GM19467 (cell line): ENCODE data around the gene MAP1LC3A.

Experiments
- ATAC-seq: cut with Tn5 transposase; IDR thresholded peaks from one replicate; pipeline ENCODE4 v1.9.1; 2021; ENCODE audit warnings: mild to moderate bottlenecking, moderate library complexity; ENCODE audit not compliant: unreplicated experiment

Gene MAP1LC3A

DNA sequence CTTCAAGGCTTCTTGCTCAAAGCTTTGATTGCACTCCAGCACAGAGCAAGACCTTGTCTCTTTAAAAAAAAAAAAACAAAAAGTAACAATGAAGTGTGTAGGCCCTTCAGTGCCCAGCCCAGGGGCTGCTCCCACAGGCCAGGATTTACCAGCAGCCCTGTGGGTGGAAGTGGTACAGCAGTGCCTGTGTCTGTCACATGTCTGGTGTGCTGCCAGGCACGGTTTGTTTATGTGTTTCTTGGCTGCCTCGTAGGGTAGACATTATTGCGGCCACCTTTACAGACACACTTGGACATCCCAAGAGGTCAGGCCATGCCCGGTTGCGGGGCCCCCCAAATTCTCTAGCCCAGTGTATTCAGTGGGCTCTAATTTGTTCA lies 29.6 kb upstream of the MAP1LC3A start:
- ATAC-seq, result no peak

DNA sequence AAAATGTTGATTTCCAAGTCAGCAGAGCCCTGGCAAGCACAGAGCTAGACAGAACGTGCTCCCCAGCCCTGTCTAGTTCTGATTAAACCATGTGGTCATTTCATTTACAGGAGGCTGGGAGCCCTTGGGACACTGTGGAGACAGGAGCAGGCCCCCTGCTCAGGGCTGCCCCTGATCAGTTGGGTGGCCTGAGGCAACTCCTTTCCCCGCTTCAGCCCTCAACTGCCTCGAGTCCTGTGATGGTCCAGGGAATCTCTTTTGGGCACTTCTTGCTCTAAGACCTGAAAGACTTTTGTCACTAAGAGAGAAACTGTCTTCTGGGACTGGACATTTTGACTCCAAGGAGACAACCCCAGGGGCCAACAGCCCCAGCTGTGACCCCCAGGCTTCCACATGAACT lies 28.8 kb upstream of the MAP1LC3A start:
- ATAC-seq, result no peak

GRCh38 chr20:34530342-34530741 lies 28.2 kb upstream of the MAP1LC3A start:
- no peak for ATAC-seq

GRCh38 chr20:34531608-34532265 lies 26.8 kb upstream of the MAP1LC3A start:
- no peak for ATAC-seq

DNA sequence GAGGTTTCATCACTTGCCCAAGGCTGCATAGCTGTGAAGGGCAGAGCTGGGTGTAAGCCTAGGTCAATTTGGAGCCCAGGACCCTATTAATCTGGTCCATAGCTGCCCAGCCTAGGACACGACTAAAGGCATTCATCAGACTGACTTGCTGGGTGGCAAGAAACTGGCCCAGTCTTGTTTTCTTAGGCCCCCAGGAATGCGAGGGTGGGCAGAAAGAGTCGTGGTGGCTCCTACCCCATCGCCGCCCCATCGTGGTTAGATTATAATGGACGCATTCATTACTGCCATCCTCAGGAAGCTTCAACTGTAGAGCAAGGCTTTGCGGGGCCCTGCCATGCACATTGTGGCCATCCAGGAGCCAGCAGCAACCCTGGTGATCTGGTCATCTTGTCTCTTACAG lies 26.2 kb upstream of the MAP1LC3A start:
- ATAC-seq, result no peak

DNA sequence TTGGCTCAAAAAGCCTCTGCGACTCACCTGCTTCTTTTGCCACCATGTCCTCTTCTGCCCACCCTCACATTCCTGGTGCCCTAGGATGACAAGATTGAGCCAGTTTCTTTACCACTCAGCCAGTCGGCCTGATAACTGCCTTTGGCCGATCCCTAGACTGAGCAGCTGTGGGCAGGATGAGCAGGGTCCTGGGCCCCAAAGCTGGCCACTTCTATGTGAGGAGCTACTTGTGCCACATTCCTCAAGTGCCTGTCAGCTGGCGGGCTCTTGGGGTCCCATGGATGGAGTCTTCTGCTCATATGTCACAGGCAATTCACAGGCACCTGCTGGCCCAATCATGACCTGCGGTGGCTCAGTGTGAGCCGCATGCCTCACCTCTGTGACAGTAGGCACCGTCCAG lies 25.8 kb upstream of the MAP1LC3A start:
- ATAC-seq, result no peak

- ATAC-seq, result no peak
Measured at GRCh38 chr20:34534391-34535165, 23.9 kb upstream of the MAP1LC3A start.

DNA sequence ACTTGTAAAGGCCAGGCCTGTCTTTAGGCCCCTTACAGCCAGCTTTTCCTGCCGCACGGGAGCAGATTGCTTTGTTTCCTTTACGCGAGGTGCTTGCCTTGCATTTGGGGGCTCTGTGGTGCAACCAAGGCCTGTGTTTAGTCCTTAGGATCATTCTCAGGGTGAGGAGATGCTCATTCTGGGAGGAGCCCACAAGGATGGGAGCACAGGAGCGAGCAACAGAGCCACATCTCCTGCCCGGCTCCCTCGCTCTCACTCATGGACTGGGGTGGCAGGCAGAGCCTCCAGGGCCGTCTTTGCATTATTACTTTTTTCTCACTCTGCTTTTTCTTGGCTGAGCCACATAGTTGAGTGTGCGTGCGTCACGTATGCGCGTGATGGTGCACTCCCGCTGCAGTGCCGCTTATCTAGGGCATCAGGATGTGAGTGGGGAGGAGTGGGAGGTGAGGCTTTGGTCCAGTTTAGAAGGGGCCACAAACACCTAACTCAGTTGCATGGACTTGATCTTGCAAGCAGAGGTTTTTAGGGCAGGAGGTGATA lies 23.1 kb upstream of the MAP1LC3A start:
- ATAC-seq, result no peak

DNA sequence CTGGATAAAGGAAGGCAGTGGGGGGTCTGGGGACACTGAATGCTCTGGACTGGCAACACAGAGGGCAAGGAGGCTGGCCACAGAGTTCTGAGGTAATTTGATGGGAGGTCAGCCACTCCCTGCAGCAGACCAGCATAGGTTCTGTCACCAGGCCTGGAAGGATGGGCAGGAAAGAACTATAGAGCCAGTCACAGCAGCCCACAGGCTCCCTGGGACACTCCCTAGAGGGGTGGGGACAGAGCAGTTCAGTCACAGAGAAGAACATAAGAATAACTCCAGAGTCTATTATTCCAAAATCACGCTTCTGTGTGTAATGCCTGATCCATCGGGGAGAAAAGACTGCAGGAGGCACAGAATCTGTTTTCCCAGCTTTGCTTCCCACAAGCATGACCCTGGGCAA lies 22.7 kb upstream of the MAP1LC3A start:
- no peak for ATAC-seq

GRCh38 chr20:34536798-34537394 lies 21.6 kb upstream of the MAP1LC3A start:
- no peak for ATAC-seq

- ATAC-seq, result no peak
Measured at GRCh38 chr20:34537651-34538050, 20.9 kb upstream of the MAP1LC3A start.

- no peak for ATAC-seq
Measured at GRCh38 chr20:34538671-34539123, 19.8 kb upstream of the MAP1LC3A start.

DNA sequence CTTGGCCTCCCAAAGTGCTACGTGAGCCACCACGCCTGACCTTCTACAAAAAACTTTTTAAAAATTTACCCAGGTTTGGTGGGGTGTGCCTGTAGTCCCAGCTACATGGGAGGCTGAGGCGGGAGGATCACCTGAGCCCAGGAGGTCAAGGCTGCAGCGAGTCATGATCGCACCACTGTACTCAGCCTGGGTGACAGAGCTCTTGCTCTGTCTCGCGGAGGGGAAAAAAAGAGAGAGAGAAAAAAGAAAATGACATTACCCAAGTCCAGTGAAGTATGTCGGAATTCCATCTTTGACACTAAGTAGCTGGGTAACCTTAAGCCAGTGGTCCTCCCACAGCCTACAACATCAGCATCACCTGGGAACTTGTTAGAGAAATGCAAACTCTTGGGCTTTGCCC lies 18.8 kb upstream of the MAP1LC3A start:
- no peak for ATAC-seq

- no peak for ATAC-seq
Measured at GRCh38 chr20:34540596-34541263, 17.8 kb upstream of the MAP1LC3A start.

DNA sequence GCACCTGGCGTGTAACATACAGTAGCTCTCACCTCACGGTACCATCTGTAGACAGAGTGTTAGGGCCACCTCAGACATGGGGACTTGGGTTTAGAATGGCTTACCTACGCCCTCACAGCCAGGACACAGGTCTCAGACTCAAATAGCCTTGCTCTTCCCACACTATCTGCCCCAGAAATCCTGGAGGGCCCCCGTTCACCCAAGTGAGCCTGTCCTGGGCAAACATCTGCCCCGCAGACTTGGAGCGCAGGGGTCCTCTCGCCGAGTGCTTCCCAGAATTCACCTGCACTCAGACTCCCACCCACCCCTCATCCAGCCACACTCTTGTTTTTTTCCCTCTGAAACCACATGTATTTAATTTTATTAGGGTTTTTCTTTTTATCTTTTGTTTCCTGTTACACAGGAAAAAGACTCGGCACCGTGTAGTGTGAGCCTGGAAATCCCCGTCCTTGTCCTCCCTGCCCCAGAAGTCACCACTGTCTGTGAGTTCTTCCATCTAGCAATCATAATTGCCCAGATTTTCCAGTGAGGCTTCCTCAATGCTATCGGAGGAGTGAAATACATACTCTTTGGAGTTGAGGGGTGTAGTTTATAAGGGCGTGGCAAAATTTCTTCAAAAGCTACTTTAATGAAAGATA lies 17.1 kb upstream of the MAP1LC3A start:
- no peak for ATAC-seq

GRCh38 chr20:34541917-34542316 lies 16.6 kb upstream of the MAP1LC3A start:
- no peak for ATAC-seq

DNA sequence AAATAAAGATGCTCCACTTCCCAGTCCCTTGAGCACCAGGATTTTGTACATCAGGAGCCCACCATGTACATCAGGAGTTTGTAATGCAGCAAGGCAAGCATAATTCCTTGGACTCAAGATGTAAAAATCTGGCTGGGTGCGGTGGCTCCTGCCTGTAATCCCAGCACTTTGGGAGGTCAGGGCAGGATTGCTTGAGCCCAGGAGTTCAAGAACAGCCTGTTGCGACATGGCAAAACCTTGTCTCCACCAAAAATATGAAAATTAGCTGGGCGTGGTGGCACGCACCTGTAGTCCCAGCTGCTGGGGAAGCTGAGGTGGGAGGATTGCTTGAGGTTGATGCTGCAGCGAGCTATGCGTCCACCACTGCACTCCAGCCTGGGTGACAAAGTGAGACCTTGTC lies 16.1 kb upstream of the MAP1LC3A start:
- no peak for ATAC-seq

DNA sequence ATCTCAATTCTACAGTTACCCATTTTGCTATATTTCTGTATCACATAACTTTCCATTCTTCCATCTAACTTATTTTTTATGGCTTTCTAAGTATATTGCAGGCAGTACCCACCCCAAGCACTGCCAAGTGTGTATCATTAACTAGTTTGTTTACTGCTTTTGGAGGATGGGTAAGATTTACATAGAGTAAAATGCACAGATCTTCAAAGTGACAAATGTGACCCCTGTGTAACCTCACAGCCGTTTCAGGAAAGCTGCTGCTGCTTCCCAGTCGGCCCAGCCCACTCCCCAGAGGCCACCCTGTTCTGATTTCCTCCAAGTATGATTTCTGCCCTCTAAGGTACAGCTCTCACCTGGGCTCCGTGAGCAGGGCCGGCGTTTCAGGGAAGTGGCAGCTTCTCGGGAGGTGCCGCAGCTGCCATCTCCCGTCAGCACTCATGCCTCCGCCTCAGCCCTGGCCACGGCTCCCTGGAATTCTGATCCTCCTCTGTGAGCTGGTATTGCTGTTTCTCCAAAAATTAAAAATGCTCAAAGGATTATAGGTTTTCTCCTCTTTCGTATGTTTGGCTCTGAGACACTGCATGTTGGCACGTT lies 15.0 kb upstream of the MAP1LC3A start:
- ATAC-seq, result no peak

- ATAC-seq, result no peak
Measured at GRCh38 chr20:34544109-34544796, 14.3 kb upstream of the MAP1LC3A start.

DNA sequence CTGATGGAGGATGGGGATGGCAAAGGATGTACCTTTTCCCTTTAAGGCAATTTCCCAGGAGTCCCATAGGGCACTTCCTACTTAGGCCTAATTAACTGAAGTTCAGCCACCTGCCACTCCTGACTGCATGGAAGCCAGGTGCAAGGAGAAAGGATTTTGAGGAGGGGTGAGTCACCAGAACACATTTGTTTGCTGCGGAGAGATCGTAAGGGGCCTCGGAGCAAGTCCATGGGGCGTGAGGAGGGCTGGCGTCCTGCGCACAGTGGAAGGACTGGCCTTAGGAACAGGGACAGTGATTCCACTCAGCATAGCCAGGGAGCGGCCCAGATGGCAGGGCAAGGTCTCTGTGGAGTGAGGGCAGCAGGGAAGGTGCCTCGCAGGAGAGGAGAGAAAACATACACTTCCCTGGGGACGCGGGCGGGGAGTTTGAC lies 11.8 kb upstream of the MAP1LC3A start:
- no peak for ATAC-seq
